H9 (cell line): ENCODE measurements around the gene GAS5. TPM values are rescaled to one million over a fixed set of nuclear protein-coding genes. Genes with fewer than 3 reads are reported as not detected.

ENCODE experiments used
- DNase-seq: peaks from one replicate; pipeline ENCODE4 v3.0.0-alpha.2; 2017
- H2AFZ ChIP-seq: one replicate; pipeline ENCODE4 v1.6.1; 2013; ENCODE audit warnings: mild to moderate bottlenecking, low read length, control low read depth, moderate library complexity
- H2AK5ac ChIP-seq: 2 replicates; pipeline ENCODE4 v1.6.1; 2013; ENCODE audit warnings: low read length, control low read depth, mixed read lengths; ENCODE audit not compliant: insufficient read length
- H2BK120ac ChIP-seq: one replicate; pipeline ENCODE4 v1.6.1; 2013; ENCODE audit warnings: low read depth, mild to moderate bottlenecking, low read length, control low read depth, inconsistent platforms; ENCODE audit not compliant: poor library complexity, severe bottlenecking
- H2BK12ac ChIP-seq: 2 replicates; pipeline ENCODE4 v1.6.1; 2013; ENCODE audit warnings: low read length, control low read depth, mixed read lengths, low read depth; ENCODE audit not compliant: insufficient read length
- H2BK15ac ChIP-seq: 2 replicates; pipeline ENCODE4 v1.6.1; 2013; ENCODE audit warnings: low read depth, low read length, control low read depth
- H2BK20ac ChIP-seq: one replicate; pipeline ENCODE4 v1.6.1; 2013; ENCODE audit warnings: low read depth, mild to moderate bottlenecking, low read length, control low read depth, inconsistent platforms; ENCODE audit not compliant: poor library complexity, severe bottlenecking
- H2BK5ac ChIP-seq: 2 replicates; pipeline ENCODE4 v1.6.1; 2013; ENCODE audit warnings: low read length, control low read depth, mixed read lengths; ENCODE audit not compliant: insufficient read length
- H3K14ac ChIP-seq: 2 replicates; pipeline ENCODE4 v1.6.1; 2013; ENCODE audit warnings: low read length, control low read depth; ENCODE audit not compliant: insufficient read depth
- H3K18ac ChIP-seq: 2 replicates; pipeline ENCODE4 v1.6.1; 2013; ENCODE audit warnings: low read depth, mild to moderate bottlenecking, mixed read lengths, low read length, control low read depth; ENCODE audit not compliant: insufficient read length
- H3K23ac ChIP-seq: 2 replicates; pipeline ENCODE4 v1.6.1; 2013; ENCODE audit warnings: low read length, control low read depth, mixed read lengths, low read depth; ENCODE audit not compliant: insufficient read length
- H3K23me2 ChIP-seq: 2 replicates; pipeline ENCODE4 v1.6.1; 2013; ENCODE audit warnings: low read depth, mild to moderate bottlenecking, mixed read lengths, low read length, control low read depth; ENCODE audit not compliant: insufficient read length, poor library complexity, severe bottlenecking
- H3K27ac ChIP-seq: 2 replicates; pipeline ENCODE4 v1.5.1; 2013; ENCODE audit warnings: low read length, control low read depth, mixed read lengths, low read depth; ENCODE audit not compliant: insufficient read length
- H3K27me3 ChIP-seq: 2 replicates; pipeline ENCODE4 v1.6.1; 2013; ENCODE audit warnings: low read length, control low read depth, inconsistent platforms; ENCODE audit not compliant: insufficient read depth
- H3K4ac ChIP-seq: 2 replicates; pipeline ENCODE4 v1.6.1; 2013; ENCODE audit warnings: low read depth, mild to moderate bottlenecking, control low read depth, inconsistent platforms, low read length, moderate library complexity
- H3K4me1 ChIP-seq: 2 replicates; pipeline ENCODE4 v1.6.1; 2013; ENCODE audit warnings: low read length, control low read depth, inconsistent platforms; ENCODE audit not compliant: insufficient read depth
- H3K4me2 ChIP-seq: 2 replicates; pipeline ENCODE4 v1.6.1; 2013; ENCODE audit warnings: low read length, control low read depth, mixed read lengths; ENCODE audit not compliant: insufficient read length, insufficient read depth
- H3K56ac ChIP-seq: 2 replicates; pipeline ENCODE4 v1.6.1; 2013; ENCODE audit warnings: low read depth, mild to moderate bottlenecking, mixed read lengths, low read length, control low read depth; ENCODE audit not compliant: insufficient read length
- H3K79me1 ChIP-seq: 2 replicates; pipeline ENCODE4 v1.6.1; 2013; ENCODE audit warnings: low read depth, mild to moderate bottlenecking, moderate library complexity, low read length, control low read depth, inconsistent platforms; ENCODE audit not compliant: insufficient read depth, poor library complexity, severe bottlenecking
- H3K79me2 ChIP-seq: 2 replicates; pipeline ENCODE4 v1.6.1; 2013; ENCODE audit warnings: low read length, control low read depth, inconsistent platforms; ENCODE audit not compliant: insufficient read depth
- H3K9ac ChIP-seq: 2 replicates; pipeline ENCODE4 v1.6.1; 2013; ENCODE audit warnings: low read length, control low read depth, mixed read lengths; ENCODE audit not compliant: insufficient read length; ENCODE audit errors: extremely low read depth
- H3K9me3 ChIP-seq: one replicate; pipeline ENCODE4 v1.6.1; 2013; ENCODE audit warnings: low read depth, low read length, inconsistent platforms; ENCODE audit not compliant: control insufficient read depth
- H3T11ph ChIP-seq: one replicate; pipeline ENCODE4 v1.6.1; 2013; ENCODE audit warnings: mild to moderate bottlenecking, low read length, control low read depth, inconsistent platforms
- H4K20me1 ChIP-seq: one replicate; pipeline ENCODE4 v1.6.1; 2013; ENCODE audit not compliant: control insufficient read depth, insufficient read length, insufficient read depth
- H4K5ac ChIP-seq: 2 replicates; pipeline ENCODE4 v1.6.1; 2013; ENCODE audit warnings: low read depth, mild to moderate bottlenecking, mixed read lengths, low read length, control low read depth; ENCODE audit not compliant: insufficient read length
- H4K8ac ChIP-seq: replicated peaks from 2 replicates; pipeline ENCODE4 v1.6.1; 2013; ENCODE audit warnings: low read length, control low read depth, mixed read lengths, low read depth; ENCODE audit not compliant: insufficient read length
- H4K91ac ChIP-seq: 2 replicates; pipeline ENCODE4 v1.6.1; 2013; ENCODE audit warnings: low read depth, mild to moderate bottlenecking, moderate library complexity, mixed read lengths, low read length, control low read depth; ENCODE audit not compliant: insufficient read length
- H3K27ac Mint-ChIP-seq, 3 experiments: 2 replicates in 2 of 3; 3 replicates in 1 of 3; pipeline ENCODE4 v1.8.0; 2020 to 2021; ENCODE audit warnings: mixed read lengths in 3 of 3, mild to moderate bottlenecking in 1 of 3, moderate library complexity in 1 of 3
- H3K27me3 Mint-ChIP-seq: 2 replicates; pipeline ENCODE4 v1.8.0; 2021; ENCODE audit warnings: low read depth, mild to moderate bottlenecking, moderate library complexity, mixed read lengths
- H3K36me3 Mint-ChIP-seq, 3 experiments: 2 replicates in 2 of 3; 3 replicates in 1 of 3; pipeline ENCODE4 v1.8.0; 2020 to 2021; ENCODE audit warnings: low read depth in 3 of 3, mixed read lengths in 3 of 3; ENCODE audit not compliant: insufficient read depth in 1 of 3
- H3K4me1 Mint-ChIP-seq, 2 experiments: 2 replicates each; pipeline ENCODE4 v1.8.0; 2020; ENCODE audit warnings: mixed read lengths in 2 of 2
- H3K4me3 Mint-ChIP-seq, 2 experiments: 2 replicates in 1 of 2; 3 replicates in 1 of 2; pipeline ENCODE4 v1.8.0; 2020 to 2021; ENCODE audit warnings: mild to moderate bottlenecking in 2 of 2, mixed read lengths in 2 of 2, moderate library complexity in 1 of 2
- H3K9me3 Mint-ChIP-seq, 2 experiments: 2 replicates in 1 of 2; 3 replicates in 1 of 2; pipeline ENCODE4 v1.8.0; 2020; ENCODE audit warnings: mild to moderate bottlenecking in 2 of 2, mixed read lengths in 2 of 2, moderate library complexity in 1 of 2
- CTCF ChIP-seq: fragments of 200-600 bp; sonication (generic); conservative IDR thresholded peaks from 3 replicates; pipeline ENCODE4 v1.8.0; 2021; ENCODE audit warnings: antibody characterized with exemption, mild to moderate bottlenecking
- WGBS: extraction: QIAGEN DNeasy Blood & Tissue Kit; methylation state at CpG from one replicate; pipeline ENCODE4 v1.1.7; 2013; ENCODE audit warnings: missing lambda C conversion rate, low lambda C conversion rate, mixed read lengths; ENCODE audit not compliant: insufficient read length; ENCODE audit errors: extremely low coverage; 5-methylcytosine and 5-hydroxymethylcytosine counted together
- total RNA-seq: library from RNA; stranded (reverse); gene quantifications from 2 replicates; pipeline ENCODE4 v1.2.1, GENCODE V29; 2021

The GAS5 gene
- total RNA-seq, 1 experiment from 2014 or later: 690 TPM

- Histone ChIP-seq H2BK120ac (no peak overlapping the region), H4K5ac (no peak overlapping the region), H4K20me1 (no peaks in the 10 kb centered on the region), H3K79me2 (no peaks in the 10 kb centered on the region), H2BK12ac (no peak overlapping the region), H2BK20ac (no peak overlapping the region), H2BK15ac (no peak overlapping the region), H3K4ac (no peak overlapping the region), H3K27ac (no peak overlapping the region), H2AFZ (no peak overlapping the region), H4K8ac (no peak overlapping the region), H2BK5ac (no peak overlapping the region), H3T11ph (no peak overlapping the region), H3K9me3 (no peaks in the 10 kb centered on the region), H3K23ac (no peak overlapping the region), H4K91ac (no peak overlapping the region), H3K4me1 (no peaks in the 10 kb centered on the region), H3K23me2 (no peaks in the 10 kb centered on the region), H3K79me1 (no peaks in the 10 kb centered on the region), H3K18ac (no peak overlapping the region), H3K9ac (no peak overlapping the region), H3K4me2 (no peak overlapping the region), H3K56ac (no peak overlapping the region), H3K14ac (no peak overlapping the region), H2AK5ac (no peak overlapping the region), H3K27me3 (no peaks in the 10 kb centered on the region)
- H3K27me3 Mint-ChIP-seq: no peaks in the 10 kb centered on the region
- no peaks in the 10 kb centered on the region for H3K4me1 Mint-ChIP-seq
- no peak for TF ChIP-seq CTCF
- peaks cover 6 to 57% (median 53%) of the 10 kb centered on the region in 3 experiments; a peak in 6 of 7 replicates for H3K36me3 Mint-ChIP-seq
- WGBS: 100% methylated on average over 3 of the region's 5 CpGs
- no peak overlapping the region for H3K27ac Mint-ChIP-seq
- H3K9me3 Mint-ChIP-seq: no peaks in the 10 kb centered on the region
- no peak overlapping the region for H3K4me3 Mint-ChIP-seq
- no peak for DNase-seq
Observed at GRCh38 chr1:173876732-173877131, 8.9 kb upstream of the GAS5 start.
